Cardiac fibroblast (primary cell): ENCODE results near the gene MBD6.

Source experiments
- DNase-seq, 2 donors: peaks; one replicate each; pipeline versions ENCODE4 v3.0.0 to v3.0.0-alpha.2; 2010; ENCODE audit warnings: low read depth in 2 of 2
- H3K4me3 ChIP-seq, 2 donors: replicated peaks in 1 of 2; 1 replicate in 1 of 2; 2 replicates in 1 of 2; pipeline ENCODE4 v1.5.1; 2011; ENCODE audit warnings: low read depth in 2 of 2, low read length in 2 of 2, mild to moderate bottlenecking in 2 of 2, moderate library complexity in 1 of 2
- CTCF ChIP-seq: IDR thresholded peaks from one replicate; pipeline ENCODE4 v1.5.1; 2011; ENCODE audit warnings: low read depth, mild to moderate bottlenecking, low read length, inconsistent platforms

MBD6 gene

GRCh38 chr12:57530396-57531142, 7.9 kb downstream of the MBD6 start:
- no peak overlapping the region for H3K4me3 ChIP-seq
- DNase-seq: no peak
- no peak for TF ChIP-seq CTCF

GRCh38 chr12:57531836-57532235, 9.2 kb downstream of the MBD6 start:
- TF ChIP-seq CTCF: no peak
- H3K4me3 ChIP-seq: no peak overlapping the region
- no peak for DNase-seq

- no peak overlapping the region for H3K4me3 ChIP-seq
- DNase-seq: no peak
- no peak for TF ChIP-seq CTCF
Observed at GRCh38 chr12:57533108-57533507, 10.5 kb downstream of the MBD6 start.

GRCh38 chr12:57534250-57534649, 11.6 kb downstream of the MBD6 start:
- DNase-seq: no peak
- no peak for TF ChIP-seq CTCF

GRCh38 chr12:57534991-57535543, 12.4 kb downstream of the MBD6 start:
- no peak for DNase-seq
- no peak overlapping the region for H3K4me3 ChIP-seq
- no peak for TF ChIP-seq CTCF

More at GRCh38 chr12:57534250-57534649, 11.6 kb downstream of the MBD6 start:
- H3K4me3 ChIP-seq: no peak overlapping the region

- no peak for TF ChIP-seq CTCF
- H3K4me3 ChIP-seq: no peak overlapping the region
- no peak for DNase-seq
Observed at GRCh38 chr12:57535764-57536596, 13.4 kb downstream of the MBD6 start.
